ENCODE measurements around the gene PLEKHG4B. TPM values are rescaled to one million over a fixed set of nuclear protein-coding genes. Genes with fewer than 3 reads are reported as not detected.

PLEKHG4B gene
- total RNA-seq, 2 experiments from 2014 or later, result not detected

DNA sequence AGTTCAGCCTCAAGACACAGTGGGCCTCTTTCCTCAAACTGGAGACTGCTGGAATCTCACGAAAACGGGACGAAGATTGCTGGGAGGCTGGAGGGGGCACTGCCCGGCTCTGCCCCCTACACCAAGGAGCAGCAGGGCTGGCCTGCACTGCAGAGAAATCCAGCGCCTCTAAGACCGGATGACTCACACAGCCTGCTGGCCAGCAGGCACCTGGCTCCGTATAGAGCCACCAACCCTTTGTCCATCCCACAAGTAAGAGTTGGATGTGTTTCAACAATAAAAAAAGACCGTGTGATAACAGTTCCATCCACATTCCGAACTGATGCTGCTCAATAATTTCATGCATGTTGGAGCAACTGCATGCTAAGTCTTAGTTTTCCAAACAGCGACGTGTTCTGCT is 114.4 kb downstream of the PLEKHG4B start:
- Mint-ChIP-seq H3K36me3 (ENCODE audit: low read depth) (peaks cover 21% of the 10 kb centered on the region), H3K27me3 (no peaks in the 10 kb centered on the region), H3K4me3 (no peak overlapping the region), H3K4me1 (ENCODE audit: low read depth) (peaks cover 13% of the 10 kb centered on the region), H3K27ac (no peak overlapping the region), H3K9me3 (no peaks in the 10 kb centered on the region)
- no peak for DNase-seq
- ATAC-seq, result no peak
- ChIA-PET POLR2A (no interaction called here), CTCF (interaction anchor here (1.2 to 2.6 kb wide), 2 partner anchors 18 kb away, joined by 3 to 7 read pairs; no protein-coding TSS in a partner anchor)
- intact Hi-C loops (cut with micrococcal nuclease), result no loop called here
- TF ChIP-seq, protein P1, sequence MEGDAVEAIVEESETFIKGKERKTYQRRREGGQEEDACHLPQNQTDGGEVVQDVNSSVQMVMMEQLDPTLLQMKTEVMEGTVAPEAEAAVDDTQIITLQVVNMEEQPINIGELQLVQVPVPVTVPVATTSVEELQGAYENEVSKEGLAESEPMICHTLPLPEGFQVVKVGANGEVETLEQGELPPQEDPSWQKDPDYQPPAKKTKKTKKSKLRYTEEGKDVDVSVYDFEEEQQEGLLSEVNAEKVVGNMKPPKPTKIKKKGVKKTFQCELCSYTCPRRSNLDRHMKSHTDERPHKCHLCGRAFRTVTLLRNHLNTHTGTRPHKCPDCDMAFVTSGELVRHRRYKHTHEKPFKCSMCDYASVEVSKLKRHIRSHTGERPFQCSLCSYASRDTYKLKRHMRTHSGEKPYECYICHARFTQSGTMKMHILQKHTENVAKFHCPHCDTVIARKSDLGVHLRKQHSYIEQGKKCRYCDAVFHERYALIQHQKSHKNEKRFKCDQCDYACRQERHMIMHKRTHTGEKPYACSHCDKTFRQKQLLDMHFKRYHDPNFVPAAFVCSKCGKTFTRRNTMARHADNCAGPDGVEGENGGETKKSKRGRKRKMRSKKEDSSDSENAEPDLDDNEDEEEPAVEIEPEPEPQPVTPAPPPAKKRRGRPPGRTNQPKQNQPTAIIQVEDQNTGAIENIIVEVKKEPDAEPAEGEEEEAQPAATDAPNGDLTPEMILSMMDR (IDR thresholded peaks at IDR 0.05), result no peak

DNA sequence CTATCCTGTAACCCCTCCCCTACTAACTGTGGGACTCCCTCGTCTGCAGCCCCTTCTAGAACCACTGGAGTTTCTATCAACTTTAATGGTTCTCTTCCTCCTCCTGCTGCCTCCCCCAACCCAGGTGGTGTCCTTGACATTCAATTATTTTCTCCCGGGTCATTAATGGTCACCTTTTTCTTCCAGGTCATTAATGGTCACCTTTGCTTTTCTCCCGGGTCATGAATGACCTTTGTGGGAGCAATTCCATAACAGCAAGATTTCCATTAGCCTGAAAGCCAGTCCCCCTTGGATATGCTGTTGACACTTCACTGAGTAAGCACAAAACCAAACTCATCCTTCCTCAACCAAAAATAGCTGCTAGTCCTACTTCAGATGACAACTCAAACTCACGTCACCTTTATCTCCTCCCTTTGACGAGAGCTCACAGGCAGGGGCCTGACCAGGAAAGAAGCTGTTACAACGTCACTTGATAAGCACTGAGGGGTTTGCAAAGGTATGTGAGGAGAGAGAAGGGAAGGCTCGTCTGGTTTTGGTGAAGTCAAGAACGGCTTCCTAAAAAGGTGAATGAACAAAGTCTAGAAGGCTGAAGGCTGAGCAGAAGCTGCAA is 115.1 kb downstream of the PLEKHG4B start:
- Mint-ChIP-seq H3K4me1 (ENCODE audit: low read depth) (peaks cover 13% of the 10 kb centered on the region), H3K36me3 (ENCODE audit: low read depth) (peaks cover 21% of the 10 kb centered on the region)
- CTCF ChIA-PET, result interaction anchor here (2.6 kb wide), 1 partner anchor 18 kb away, joined by 7 read pairs; no protein-coding TSS in a partner anchor

DNA sequence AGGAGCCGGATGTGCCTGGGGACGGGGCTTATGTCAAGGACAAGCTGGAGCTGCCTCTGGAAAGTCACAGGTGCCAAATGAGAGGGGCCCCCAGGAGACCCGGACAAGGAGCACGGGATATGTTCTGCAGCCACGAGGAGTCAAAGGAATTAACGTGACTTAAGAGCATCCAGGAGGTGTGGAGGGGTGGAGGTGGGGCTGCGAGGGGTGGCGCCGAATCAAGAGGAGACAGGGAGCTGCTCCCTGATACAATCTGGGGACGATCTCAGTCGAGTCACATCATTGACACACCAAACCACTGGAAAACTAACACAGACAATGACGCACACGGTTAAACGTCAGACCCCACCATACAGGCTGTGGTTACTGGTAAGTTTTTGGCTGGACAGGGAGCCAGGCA is 115.6 kb downstream of the PLEKHG4B start:
- intact Hi-C loops (cut with micrococcal nuclease), result no loop called here
- TF ChIP-seq, protein P1 (IDR thresholded peaks at IDR 0.05), result no peak
- ATAC-seq (no peak), DNase-seq (no peak)
- H3K27me3 Mint-ChIP-seq, result no peaks in the 10 kb centered on the region
- no peak overlapping the region for H3K27ac Mint-ChIP-seq
- H3K9me3 Mint-ChIP-seq, result no peaks in the 10 kb centered on the region
- peaks cover 20% of the 10 kb centered on the region for H3K36me3 Mint-ChIP-seq (ENCODE audit: low read depth)
- POLR2A ChIA-PET, result interaction anchor here (1.2 kb wide), 1 partner anchor 11 kb away, joined by 3 read pairs; the partner anchor contains the start of genes CCDC127 and SDHA
- no peak overlapping the region for H3K4me3 Mint-ChIP-seq
- H3K4me1 Mint-ChIP-seq (ENCODE audit: low read depth), result peaks cover 13% of the 10 kb centered on the region
- CTCF ChIA-PET, result interaction anchor here (2.6 kb wide), 1 partner anchor 19 kb away, joined by 7 read pairs; no protein-coding TSS in a partner anchor

More for the DNA sequence above, 115.1 kb downstream of the PLEKHG4B start:
- ATAC-seq, result no peak
- POLR2A ChIA-PET, result interaction anchor here (1.2 kb wide), 1 partner anchor 11 kb away, joined by 3 read pairs; the partner anchor contains the start of genes CCDC127 and SDHA
- TF ChIP-seq, protein P1 (IDR thresholded peaks at IDR 0.05), result no peak
- Mint-ChIP-seq H3K9me3 (no peaks in the 10 kb centered on the region), H3K27ac (no peak overlapping the region), H3K27me3 (no peaks in the 10 kb centered on the region), H3K4me3 (no peak overlapping the region)
- intact Hi-C loops (cut with micrococcal nuclease), result no loop called here
- DNase-seq, result no peak

DNA sequence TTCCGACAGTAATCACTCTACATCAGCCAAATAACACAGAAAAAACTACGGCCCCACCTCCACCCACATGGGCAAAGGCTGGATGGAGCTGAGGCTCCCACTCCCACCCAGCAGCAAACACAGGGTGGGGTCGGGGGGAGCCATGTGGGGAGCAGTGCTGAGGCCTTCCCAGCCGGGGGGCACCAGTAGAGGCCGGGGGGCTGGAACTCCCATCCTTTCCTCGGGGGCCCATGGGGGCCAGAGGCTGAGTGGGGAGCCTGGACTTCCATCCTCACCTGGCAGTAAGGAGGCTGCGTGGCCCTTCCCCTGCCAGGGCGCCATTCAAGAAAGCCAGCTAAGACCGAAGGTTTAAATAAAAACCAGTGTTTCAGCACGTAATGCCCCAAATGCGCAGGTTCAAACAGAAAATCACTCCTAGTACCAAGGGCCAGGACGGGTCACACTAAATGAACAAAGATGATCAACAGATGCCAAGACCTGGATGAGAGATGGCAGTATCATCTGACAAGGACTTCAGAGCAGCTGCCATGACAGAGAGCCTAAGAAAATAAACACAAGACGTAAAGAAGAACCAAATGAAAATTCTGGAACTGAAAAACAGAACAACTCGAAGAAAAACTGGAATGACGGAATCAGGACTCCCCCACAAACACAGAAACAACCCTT is 116.6 kb downstream of the PLEKHG4B start:
- POLR2A ChIA-PET, result interaction anchor here (1.6 kb wide), 1 partner anchor 9 kb away, joined by 4 read pairs; no protein-coding TSS in a partner anchor
- ATAC-seq (no peak), DNase-seq (no peak)
- Mint-ChIP-seq H3K36me3 (ENCODE audit: low read depth) (peaks cover 22% of the 10 kb centered on the region), H3K4me1 (ENCODE audit: low read depth) (peaks cover 15% of the 10 kb centered on the region), H3K27ac (no peak overlapping the region), H3K4me3 (no peak overlapping the region), H3K9me3 (no peaks in the 10 kb centered on the region), H3K27me3 (no peaks in the 10 kb centered on the region)
- TF ChIP-seq, protein P1 (IDR thresholded peaks at IDR 0.05), result no peak
- intact Hi-C loops (cut with micrococcal nuclease), result no loop called here
- CTCF ChIA-PET, result interaction anchor here (2.6 kb wide), 1 partner anchor 20 kb away, joined by 7 read pairs; no protein-coding TSS in a partner anchor

Measured in activated CD8-positive, alpha-beta T cell treated with anti-CD3 and anti-CD28 coated beads for 36 hours (primary cell).